ENCODE measurements around the gene DMXL2. TPM values are rescaled to one million over a fixed set of nuclear protein-coding genes. Genes with fewer than 3 reads are reported as not detected.

DMXL2 gene
- total RNA-seq, 2 donors from 2014 or later = 21.7 to 33.4 TPM

DNA sequence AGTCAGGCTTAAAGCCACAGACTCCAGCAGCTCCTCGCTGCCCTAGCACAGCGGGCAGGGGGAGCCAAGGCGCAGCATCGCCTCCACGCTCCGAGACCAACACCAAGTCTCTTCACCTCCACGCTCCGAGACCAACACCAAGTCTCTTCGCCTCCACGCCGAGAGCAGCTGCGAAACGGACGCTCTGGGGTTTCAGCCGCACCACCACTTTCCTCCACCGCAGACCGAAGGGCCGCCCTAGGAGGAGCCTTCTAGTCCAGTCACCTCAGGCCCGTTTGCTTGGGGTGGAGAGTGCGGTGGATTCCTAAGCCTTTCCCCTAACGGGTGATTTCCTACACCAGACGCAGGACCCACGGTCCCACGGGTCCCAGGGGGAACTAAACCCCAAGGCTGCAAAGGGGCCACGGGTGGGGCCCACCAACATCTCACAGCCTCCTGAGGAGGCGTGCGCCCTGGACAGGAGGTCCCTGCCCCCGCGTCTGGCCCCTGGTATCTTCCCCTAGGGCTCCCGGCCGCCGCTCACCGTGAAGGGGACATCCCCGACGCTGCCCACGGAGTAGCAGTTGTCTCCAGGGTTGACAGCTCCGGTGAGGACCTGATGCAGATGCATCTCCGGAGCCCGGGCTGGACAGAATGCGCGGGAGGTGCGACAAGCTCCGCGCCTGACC is 501 bp downstream of the DMXL2 start:
- H3K27ac ChIP-seq = peak overlapping the region; percentile 85
- H3K27me3 ChIP-seq = no peaks in the 10 kb centered on the region
- DNase-seq = peak; percentile 65
- H3K36me3 ChIP-seq = no peaks in the 10 kb centered on the region
- no peaks in the 10 kb centered on the region for H3K4me1 ChIP-seq
- H3K4me3 ChIP-seq = peak overlapping the region; percentile 82
- intact Hi-C loops (cut with DNase I) = no loop called here
- H3K9ac ChIP-seq (ENCODE audit: low read depth in 2 of 2, low read length in 2 of 2) = peak overlapping the region; percentile 82 to 93
- no peaks in the 10 kb centered on the region for H3K9me3 ChIP-seq
- TF ChIP-seq, protein P1, sequence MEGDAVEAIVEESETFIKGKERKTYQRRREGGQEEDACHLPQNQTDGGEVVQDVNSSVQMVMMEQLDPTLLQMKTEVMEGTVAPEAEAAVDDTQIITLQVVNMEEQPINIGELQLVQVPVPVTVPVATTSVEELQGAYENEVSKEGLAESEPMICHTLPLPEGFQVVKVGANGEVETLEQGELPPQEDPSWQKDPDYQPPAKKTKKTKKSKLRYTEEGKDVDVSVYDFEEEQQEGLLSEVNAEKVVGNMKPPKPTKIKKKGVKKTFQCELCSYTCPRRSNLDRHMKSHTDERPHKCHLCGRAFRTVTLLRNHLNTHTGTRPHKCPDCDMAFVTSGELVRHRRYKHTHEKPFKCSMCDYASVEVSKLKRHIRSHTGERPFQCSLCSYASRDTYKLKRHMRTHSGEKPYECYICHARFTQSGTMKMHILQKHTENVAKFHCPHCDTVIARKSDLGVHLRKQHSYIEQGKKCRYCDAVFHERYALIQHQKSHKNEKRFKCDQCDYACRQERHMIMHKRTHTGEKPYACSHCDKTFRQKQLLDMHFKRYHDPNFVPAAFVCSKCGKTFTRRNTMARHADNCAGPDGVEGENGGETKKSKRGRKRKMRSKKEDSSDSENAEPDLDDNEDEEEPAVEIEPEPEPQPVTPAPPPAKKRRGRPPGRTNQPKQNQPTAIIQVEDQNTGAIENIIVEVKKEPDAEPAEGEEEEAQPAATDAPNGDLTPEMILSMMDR (IDR thresholded peaks at IDR 0.05) = no peak

DNA sequence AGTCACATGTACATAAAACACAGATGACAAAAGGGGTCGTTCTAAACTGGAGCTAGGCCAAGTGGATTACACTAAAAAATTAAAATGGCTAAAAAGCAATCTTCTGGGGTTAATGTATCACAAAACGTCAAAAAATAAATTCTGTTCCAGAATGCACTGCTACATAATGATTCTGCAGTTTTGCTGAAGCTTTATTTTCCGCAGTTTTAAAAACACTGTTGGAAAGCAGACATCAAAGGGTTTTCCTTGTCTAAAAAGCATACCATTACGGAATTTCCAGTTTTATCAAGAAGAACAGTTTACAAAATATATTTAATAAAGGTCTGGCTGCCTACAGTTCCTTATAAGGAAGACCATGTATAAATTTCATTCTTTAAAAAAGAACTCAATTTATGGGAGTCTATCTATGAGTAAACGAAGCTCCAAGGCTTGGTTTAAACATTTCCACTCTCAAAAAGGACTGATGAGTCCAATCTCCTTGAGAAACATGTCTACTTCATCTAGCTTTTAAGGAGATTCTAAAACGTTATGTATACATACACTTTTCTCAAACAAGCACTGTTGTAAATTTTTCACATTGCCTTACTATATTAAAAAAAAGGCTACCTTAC is 1.3 kb downstream of the DMXL2 start:
- Histone ChIP-seq H3K27ac (no peak overlapping the region), H3K4me1 (no peaks in the 10 kb centered on the region), H3K27me3 (no peaks in the 10 kb centered on the region), H3K9ac (ENCODE audit: low read depth in 2 of 2, low read length in 2 of 2) (peak overlapping the region in 1 of 2 donors; percentile 93), H3K36me3 (no peaks in the 10 kb centered on the region), H3K4me3 (peak overlapping the region; percentile 82), H3K9me3 (no peaks in the 10 kb centered on the region)
- TF ChIP-seq, protein P1 (IDR thresholded peaks at IDR 0.05) = no peak
- DNase-seq = no peak
- intact Hi-C loops (cut with DNase I) = no loop called here

DNA sequence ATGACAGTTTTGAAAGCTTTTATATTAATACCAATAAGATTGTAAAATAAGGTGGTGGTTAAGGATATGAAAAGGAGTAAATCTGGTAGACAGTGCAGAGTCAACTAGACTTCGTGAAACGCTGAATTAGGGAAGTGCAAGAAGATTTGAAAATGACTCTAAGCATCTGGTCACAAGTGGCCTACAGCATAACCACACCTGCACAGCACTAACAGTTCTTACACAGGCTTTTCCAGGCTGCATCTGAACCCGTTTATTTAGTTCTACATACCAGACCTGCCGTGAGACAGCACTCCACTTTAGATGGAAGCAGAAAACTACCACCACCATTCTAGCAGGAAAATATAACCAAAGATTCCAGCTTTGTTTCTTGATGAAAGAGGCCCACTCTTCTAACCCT is 1.9 kb downstream of the DMXL2 start:
- no peaks in the 10 kb centered on the region for H3K36me3 ChIP-seq
- no peaks in the 10 kb centered on the region for H3K27me3 ChIP-seq
- no peaks in the 10 kb centered on the region for H3K9me3 ChIP-seq
- TF ChIP-seq, protein P1 (IDR thresholded peaks at IDR 0.05) = no peak
- intact Hi-C loops (cut with DNase I) = no loop called here
- H3K4me1 ChIP-seq = no peaks in the 10 kb centered on the region
- H3K27ac ChIP-seq = no peak overlapping the region
- DNase-seq = no peak
- no peak overlapping the region for H3K4me3 ChIP-seq
- peak overlapping the region in 1 of 2 donors; percentile 29 for H3K9ac ChIP-seq (ENCODE audit: low read depth in 2 of 2, low read length in 2 of 2)

- Histone ChIP-seq H3K9me3 (no peaks in the 10 kb centered on the region), H3K9ac (ENCODE audit: low read depth in 2 of 2, low read length in 2 of 2) (no peak overlapping the region), H3K27ac (no peak overlapping the region), H3K4me3 (no peak overlapping the region), H3K27me3 (no peaks in the 10 kb centered on the region), H3K36me3 (no peaks in the 10 kb centered on the region), H3K4me1 (no peaks in the 10 kb centered on the region)
- TF ChIP-seq, protein P1 (IDR thresholded peaks at IDR 0.05) = no peak
- intact Hi-C loops (cut with DNase I) = no loop called here
- no peak for DNase-seq
Measured at GRCh38 chr15:51620122-51620521, 2.4 kb downstream of the DMXL2 start.

GRCh38 chr15:51619331-51620035 is 3.1 kb downstream of the DMXL2 start:
- TF ChIP-seq, protein P1 (IDR thresholded peaks at IDR 0.05) = no peak
- Histone ChIP-seq H3K27ac (no peak overlapping the region), H3K4me3 (no peak overlapping the region), H3K36me3 (no peaks in the 10 kb centered on the region), H3K27me3 (no peaks in the 10 kb centered on the region), H3K9ac (ENCODE audit: low read depth in 2 of 2, low read length in 2 of 2) (no peak overlapping the region), H3K4me1 (no peaks in the 10 kb centered on the region), H3K9me3 (no peaks in the 10 kb centered on the region)
- DNase-seq = no peak
- intact Hi-C loops (cut with DNase I) = no loop called here
